K562 (cell line): Measurements from ENCODE around the gene PRR29. TPM values are rescaled to one million over a fixed set of nuclear protein-coding genes. Genes with fewer than 3 reads are reported as not detected.

ENCODE experiments used
- ATAC-seq: fragments of 200-7000 bp; cut with Tn5 transposase; 3 replicates; pipeline ENCODE4 v1.9.1; 2020; ENCODE audit warnings: moderate library complexity
- BruUV-seq: library from RNA; stranded (reverse); fragments of 400-500 nt; replicated peaks from 2 replicates; lab custom pipeline; 2021; lab: Mats Ljungman, UMichigan
- CTCF ChIA-PET: fragments of 300-600 bp; formaldehyde crosslinking; extraction: SDS; loops from one replicate; lab custom pipeline; 2021; ENCODE audit warnings: low intra/inter-chr PET ratio; lab: Yijun Ruan, JAX
- POLR2A ChIA-PET: fragments of 300-600, 350-650 bp; sonication (Branson Sonifier 250); formaldehyde crosslinking; extraction: SDS; loops from one replicate; lab custom pipeline; 2021; ENCODE audit warnings: antibody characterized with exemption, inconsistent platforms; lab: Yijun Ruan, JAX
- DNase-seq, 4 experiments: peaks; one replicate each; pipeline versions ENCODE4 v3.0.0 to v3.0.0-alpha.2; 2011 to 2018; ENCODE audit warnings: low spot score in 3 of 4, mixed read lengths in 3 of 4; ENCODE audit errors: extremely low read depth in 1 of 4
- FAIRE-seq: peaks from 2 replicates; lab custom pipeline; 2011; peaks lifted over from hg19 to GRCh38; lab: Jason Lieb, UNC
- H2AFZ ChIP-seq: 2 replicates; pipeline ENCODE4 v1.6.0; 2011; ENCODE audit warnings: low read depth, low read length, control low read depth, inconsistent platforms
- H3K27ac ChIP-seq: fragments of 200-600 bp; 3 replicates; pipeline ENCODE4 v1.8.0; 2011; ENCODE audit warnings: low read depth, mild to moderate bottlenecking, control low read depth, inconsistent platforms, low read length, moderate library complexity, mixed read lengths; ENCODE audit errors: extremely low read depth
- H3K27me3 ChIP-seq, 2 experiments: fragments of 300-600 bp in 1 of 2; 2 replicates in 1 of 2; 3 replicates in 1 of 2; pipeline versions ENCODE4 v1.6.0 to v1.8.0; 2011; ENCODE audit warnings: inconsistent platforms in 2 of 2, low read length in 2 of 2, mild to moderate bottlenecking in 1 of 2, mixed read lengths in 1 of 2, moderate library complexity in 1 of 2; ENCODE audit not compliant: control insufficient read depth in 2 of 2, insufficient read depth in 2 of 2
- H3K36me3 ChIP-seq: fragments of 300-600 bp; 3 replicates; pipeline ENCODE4 v1.8.0; 2011; ENCODE audit warnings: mild to moderate bottlenecking, low read length, inconsistent platforms; ENCODE audit not compliant: control insufficient read depth, insufficient read depth
- H3K4me1 ChIP-seq, 2 experiments: fragments of 200-600 bp in 1 of 2; replicated peaks in 1 of 2; 2 replicates in 1 of 2; 3 replicates in 1 of 2; pipeline versions ENCODE4 v1.5.1 to v1.8.0; 2011; ENCODE audit warnings: inconsistent platforms in 2 of 2, low read length in 2 of 2, mild to moderate bottlenecking in 1 of 2, mixed read lengths in 1 of 2, moderate library complexity in 1 of 2; ENCODE audit not compliant: control insufficient read depth in 2 of 2, insufficient read depth in 2 of 2
- H3K4me2 ChIP-seq: 2 replicates; pipeline ENCODE4 v1.6.1; 2011; ENCODE audit warnings: low read length, control low read depth, inconsistent platforms, mixed read lengths; ENCODE audit not compliant: insufficient read depth
- H3K4me3 ChIP-seq: fragments of 200-600 bp; sonication (generic), shearing (Covaris generic); 2 replicates; pipeline ENCODE4 v1.5.1; 2016; ENCODE audit warnings: control low read depth, inconsistent platforms
- H3K79me2 ChIP-seq: fragments of 200-600 bp; 3 replicates; pipeline ENCODE4 v1.8.0; 2011; ENCODE audit warnings: low read length, inconsistent platforms; ENCODE audit not compliant: control insufficient read depth, insufficient read depth
- H3K9ac ChIP-seq, 2 experiments: 2 replicates each; pipeline versions ENCODE4 v1.6.0 to v1.6.1; 2011; ENCODE audit warnings: low read depth in 2 of 2, low read length in 2 of 2, control low read depth in 1 of 2, inconsistent platforms in 1 of 2, mild to moderate bottlenecking in 1 of 2, mixed read lengths in 1 of 2; ENCODE audit not compliant: insufficient read depth in 1 of 2
- H3K9me1 ChIP-seq: one replicate; pipeline ENCODE4 v1.6.0; 2011; ENCODE audit warnings: inconsistent platforms, mild to moderate bottlenecking, low read length, moderate library complexity; ENCODE audit not compliant: control insufficient read depth, insufficient read depth
- H3K9me3 ChIP-seq: replicated peaks from 2 replicates; pipeline ENCODE4 v1.5.1; 2011; ENCODE audit warnings: low read depth, low read length, inconsistent platforms; ENCODE audit not compliant: control insufficient read depth, insufficient read depth
- H4K20me1 ChIP-seq: replicated peaks from 2 replicates; pipeline ENCODE4 v1.6.1; 2011; ENCODE audit warnings: low read length, inconsistent platforms, mixed read lengths; ENCODE audit not compliant: control insufficient read depth, insufficient read depth
- BCOR ChIP-seq: fragments of 450-650 bp; IDR thresholded peaks from 2 replicates; pipeline ENCODE4 v1.6.1; 2016
- BRCA1 ChIP-seq, 2 experiments: fragments of 450-650 bp in 1 of 2; sonication (generic) in 1 of 2; formaldehyde crosslinking in 1 of 2; IDR thresholded peaks; 2 replicates each; pipeline versions ENCODE4 v1.5.0 to v1.6.1; 2017 to 2020; ENCODE audit warnings: mild to moderate bottlenecking in 1 of 2, missing genetic modification reagents in 1 of 2
- CBFB ChIP-seq: sonication (generic); formaldehyde crosslinking; IDR thresholded peaks from 2 replicates; pipeline ENCODE4 v1.4.0; 2020; ENCODE audit warnings: mild to moderate bottlenecking, missing genetic modification reagents
- EZH2 ChIP-seq: IDR thresholded peaks from 2 replicates; pipeline ENCODE4 v1.6.1; 2012; ENCODE audit warnings: low read depth, mild to moderate bottlenecking, inconsistent platforms, low read length, borderline replicate concordance
- FOSL1 ChIP-seq: fragments of 200-800 bp; sonication (Bioruptor generic); conservative IDR thresholded peaks from 2 replicates; pipeline ENCODE4 v1.6.1; 2016; ENCODE audit warnings: missing genetic modification characterization, missing compliant biosample characterization
- KDM5B ChIP-seq: fragments of 200-600 bp; sonication (generic); IDR thresholded peaks from 2 replicates; pipeline ENCODE4 v1.6.1; 2012; ENCODE audit warnings: low read depth, mild to moderate bottlenecking, moderate library complexity, low read length, control low read depth, inconsistent platforms; ENCODE audit not compliant: insufficient replicate concordance
- MEF2D ChIP-seq: conservative IDR thresholded peaks from 2 replicates; pipeline ENCODE4 v1.6.1; 2016; ENCODE audit warnings: low read depth, missing genetic modification characterization, missing compliant biosample characterization
- NCOR1 ChIP-seq: fragments of 450-650 bp; IDR thresholded peaks from 2 replicates; pipeline ENCODE4 v1.6.1; 2016; ENCODE audit warnings: mild to moderate bottlenecking, moderate library complexity
- RFX5 ChIP-seq: IDR thresholded peaks from 2 replicates; pipeline ENCODE4 v1.6.1; 2011; ENCODE audit warnings: low read depth, mild to moderate bottlenecking, improper control_type of control experiment, low read length
- ZFP36 ChIP-seq: fragments of 150-350 bp; IDR thresholded peaks from 2 replicates; pipeline ENCODE4 v1.6.1; 2018; ENCODE audit warnings: low read length, low read depth; ENCODE audit not compliant: partially characterized antibody
- whole genome bisulfite sequencing: fragments of 100-300 bp; shearing (Covaris generic); methylation state at CpG from one replicate; pipeline ENCODE4 v1.1.6; 2016; ENCODE audit warnings: low coverage, mixed read lengths; ENCODE audit not compliant: insufficient coverage; ENCODE audit errors: missing lambda C conversion rate; 5-methylcytosine and 5-hydroxymethylcytosine counted together
- in situ Hi-C: fragments of 300-500 bp; cut with MboI; formaldehyde crosslinking; loops from 4 replicates; pipeline ENCODE4 v1.15.0; 2018; ENCODE audit warnings: inconsistent platforms, mixed read lengths
- intact Hi-C: fragments of 100-400 bp; cut with micrococcal nuclease; formaldehyde crosslinking; loops from 2 replicates; pipeline ENCODE4 v1.14.2; 2022
- polyA plus RNA-seq, 8 experiments: library from polyadenylated mRNA; depleted of rRNA in 4 of 8; stranded (reverse) in 5 of 8; unstranded in 3 of 8; fragments of >200 nt; fragmentation: Nextera tagmentation in 2 of 8; fragmentation: Illumina TruSeq in 1 of 8; extraction: Ambion mirVana in 2 of 8; extraction: Trizol in 1 of 8; gene quantifications; 2 replicates each; pipeline versions ENCODE4 v1.2.1 to v1.2.3, GENCODE V29; 2011 to 2014; ENCODE audit warnings: inconsistent platforms in 1 of 8, missing spikeins in 1 of 8
- total RNA-seq, 7 experiments: library from RNA; depleted of rRNA in 6 of 7; stranded (reverse); fragments of >200 nt in 6 of 7; fragmentation: Illumina TruSeq in 2 of 7; extraction: Trizol in 2 of 7; gene quantifications; 2 replicates each; pipeline versions ENCODE4 v1.2.1 to v1.2.3, GENCODE V29; 2011 to 2021; ENCODE audit warnings: low replicate concordance in 1 of 7
- TF ChIP-seq, protein P1 (sequence below): IDR thresholded peaks from 2 replicates; pipeline ENCODE4 v1.6.1; 2014; ENCODE audit warnings: antibody characterized with exemption
- TF ChIP-seq, protein P2 (sequence below): fragments of 450-650 bp; formaldehyde crosslinking; IDR thresholded peaks from 2 replicates; pipeline ENCODE4 v1.4.0; 2022; ENCODE audit warnings: missing genetic modification characterization

PRR29 gene
- total and polyA plus RNA-seq, 9 of the 15 experiments (the other 6 are each of a cell fraction or from before 2014, with no cell fraction given): 0.08 to 0.58 (median 0.15) TPM; not detected in 5

DNA sequence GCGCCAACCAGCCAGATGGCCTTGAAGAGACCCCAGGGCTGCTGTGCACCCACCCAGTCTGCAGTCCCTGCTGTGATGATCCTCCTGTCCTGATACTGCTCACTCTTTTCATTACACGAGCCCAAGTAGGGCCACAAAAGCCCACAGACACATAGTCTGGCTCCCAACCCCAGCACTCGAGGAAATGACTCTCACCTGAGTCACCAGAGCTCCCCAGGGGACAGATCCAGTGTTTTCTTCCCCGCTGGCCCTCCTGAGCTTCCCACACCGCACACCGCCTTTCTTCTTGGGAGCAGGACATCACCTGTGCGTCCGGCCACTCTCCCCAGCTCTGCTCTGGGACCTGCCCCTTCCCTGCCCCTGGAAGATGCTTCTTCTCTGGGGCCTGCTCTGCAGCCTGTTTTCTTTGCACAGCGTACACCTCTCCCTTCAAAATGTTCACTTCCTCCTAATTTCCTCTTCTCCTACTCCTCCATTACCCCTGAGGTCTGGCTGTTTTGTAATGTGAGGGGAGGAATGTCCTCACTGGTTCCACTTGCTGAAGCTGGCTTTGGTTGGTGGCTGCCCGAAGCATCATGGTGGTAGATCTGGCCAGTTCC is 23.5 kb upstream of the PRR29 start:
- Histone ChIP-seq H3K9ac (peak overlapping the region in 1 of 2 experiments; percentile 48; a peak in 2 of 4 replicates), H3K27me3 (peaks cover 0 to 28% of the 10 kb centered on the region in 2 experiments; a peak in 3 of 5 replicates), H3K9me3 (no peaks in the 10 kb centered on the region), H3K27ac (no peak overlapping the region), H2AFZ (no peak overlapping the region), H3K4me3 (no peak overlapping the region), H3K9me1 (no peaks in the 10 kb centered on the region), H3K4me2 (no peak overlapping the region), H3K79me2 (no peaks in the 10 kb centered on the region), H3K4me1 (peaks cover 4 to 22% of the 10 kb centered on the region in 2 experiments; a peak in 4 of 5 replicates), H4K20me1 (no peaks in the 10 kb centered on the region), H3K36me3 (no peaks in the 10 kb centered on the region)
- TF ChIP-seq FOSL1 (tag) (peak; percentile 87), RFX5 (no peak)
- intact Hi-C loops: no loop called here
- no peak for DNase-seq
- in situ Hi-C loops: no loop called here
- POLR2A ChIA-PET: interaction anchor here (0.7 to 1.5 kb wide), 4 partner anchors 19 to 39 kb away, joined by 3 to 6 read pairs (median 3); no protein-coding TSS in a partner anchor
- FAIRE-seq: no peak
- WGBS: 23% methylated on average over 8 of the region's 10 CpGs
- no TSS peak for BruUV-seq
- ATAC-seq: peak; percentile 13; the same call in 1 of the 3 replicates
- CTCF ChIA-PET: no interaction called here

DNA sequence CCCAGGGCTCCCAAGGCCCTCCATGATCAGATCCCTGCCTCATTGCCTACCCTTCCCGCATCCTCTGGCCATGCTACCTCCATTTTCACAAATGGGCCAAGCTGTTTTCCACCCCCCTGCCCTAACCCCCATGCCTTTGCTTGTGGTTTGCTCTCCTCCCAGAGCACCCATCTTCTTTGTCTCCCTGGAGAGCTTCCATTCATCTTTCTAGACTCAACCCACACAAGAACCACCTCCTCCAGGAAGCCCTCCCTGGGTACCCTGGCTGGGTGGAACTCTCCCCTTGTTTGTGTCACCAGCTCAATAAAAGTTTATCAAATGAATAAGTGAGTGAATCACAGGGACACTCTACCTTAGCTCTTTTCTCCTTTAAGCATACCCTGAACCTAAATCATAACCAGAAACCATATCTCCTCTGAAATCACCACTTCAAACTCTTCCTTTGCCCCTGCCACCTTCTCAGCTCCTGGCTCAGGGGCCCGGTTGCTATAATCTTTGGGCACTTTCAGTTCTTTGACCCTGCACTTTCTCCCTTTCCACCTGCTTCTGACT is 22.5 kb upstream of the PRR29 start:
- WGBS: 34% methylated on average over 2 of the region's 2 CpGs
- H3K27me3 ChIP-seq: peaks cover 0 to 28% of the 10 kb centered on the region in 2 experiments; a peak in 3 of 5 replicates
- DNase-seq (no peak), ATAC-seq (no peak), FAIRE-seq (no peak)
- H3K4me1 ChIP-seq: peaks cover 4 to 22% of the 10 kb centered on the region in 2 experiments; a peak in 4 of 5 replicates
- in situ Hi-C loops (no loop called here), intact Hi-C loops (no loop called here)
- H3K9me1 ChIP-seq: no peaks in the 10 kb centered on the region
- H3K4me2 ChIP-seq: no peak overlapping the region
- H3K9me3 ChIP-seq: no peaks in the 10 kb centered on the region
- no peaks in the 10 kb centered on the region for H3K36me3 ChIP-seq
- H2AFZ ChIP-seq: no peak overlapping the region
- no peaks in the 10 kb centered on the region for H4K20me1 ChIP-seq
- POLR2A ChIA-PET: interaction anchor here (0.6 to 1.5 kb wide), 6 partner anchors 9 to 195 kb away, joined by 3 to 7 read pairs (median 3); no protein-coding TSS in a partner anchor
- CTCF ChIA-PET: no interaction called here
- no peak overlapping the region for H3K4me3 ChIP-seq
- no peaks in the 10 kb centered on the region for H3K79me2 ChIP-seq
- BruUV-seq: no TSS peak
- H3K9ac ChIP-seq: peak overlapping the region in 1 of 2 experiments; percentile 32; a peak in 1 of 4 replicates
- no peak overlapping the region for H3K27ac ChIP-seq
- TF ChIP-seq ZFP36: peak; percentile 92
- no peak for TF ChIP-seq EZH2
- no peak for TF ChIP-seq BRCA1 (IDR thresholded peaks at IDR 0.05)
- no peak for TF ChIP-seq BRCA1 (CRISPR knock-in tag; IDR thresholded peaks at IDR 0.05)
- TF ChIP-seq, protein P1, sequence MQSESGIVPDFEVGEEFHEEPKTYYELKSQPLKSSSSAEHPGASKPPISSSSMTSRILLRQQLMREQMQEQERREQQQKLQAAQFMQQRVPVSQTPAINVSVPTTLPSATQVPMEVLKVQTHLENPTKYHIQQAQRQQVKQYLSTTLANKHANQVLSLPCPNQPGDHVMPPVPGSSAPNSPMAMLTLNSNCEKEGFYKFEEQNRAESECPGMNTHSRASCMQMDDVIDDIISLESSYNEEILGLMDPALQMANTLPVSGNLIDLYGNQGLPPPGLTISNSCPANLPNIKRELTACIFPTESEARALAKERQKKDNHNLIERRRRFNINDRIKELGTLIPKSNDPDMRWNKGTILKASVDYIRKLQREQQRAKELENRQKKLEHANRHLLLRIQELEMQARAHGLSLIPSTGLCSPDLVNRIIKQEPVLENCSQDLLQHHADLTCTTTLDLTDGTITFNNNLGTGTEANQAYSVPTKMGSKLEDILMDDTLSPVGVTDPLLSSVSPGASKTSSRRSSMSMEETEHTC: no peak
- 0 out of 2 replicates have a peak, but pooled peaks have one; percentile 15 for TF ChIP-seq BCOR
- TF ChIP-seq, protein P2, sequence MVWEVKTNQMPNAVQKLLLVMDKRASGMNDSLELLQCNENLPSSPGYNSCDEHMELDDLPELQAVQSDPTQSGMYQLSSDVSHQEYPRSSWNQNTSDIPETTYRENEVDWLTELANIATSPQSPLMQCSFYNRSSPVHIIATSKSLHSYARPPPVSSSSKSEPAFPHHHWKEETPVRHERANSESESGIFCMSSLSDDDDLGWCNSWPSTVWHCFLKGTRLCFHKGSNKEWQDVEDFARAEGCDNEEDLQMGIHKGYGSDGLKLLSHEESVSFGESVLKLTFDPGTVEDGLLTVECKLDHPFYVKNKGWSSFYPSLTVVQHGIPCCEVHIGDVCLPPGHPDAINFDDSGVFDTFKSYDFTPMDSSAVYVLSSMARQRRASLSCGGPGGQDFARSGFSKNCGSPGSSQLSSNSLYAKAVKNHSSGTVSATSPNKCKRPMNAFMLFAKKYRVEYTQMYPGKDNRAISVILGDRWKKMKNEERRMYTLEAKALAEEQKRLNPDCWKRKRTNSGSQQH (CRISPR knock-in tag): no peak
- TF ChIP-seq CBFB (CRISPR knock-in tag): no peak
- TF ChIP-seq MEF2D (tag): no peak
- no peak for TF ChIP-seq NCOR1
- no peak for TF ChIP-seq KDM5B
